ENCODE results near the gene IPP.
"Not testable (repeated sequence)": the region's sequence is repeated elsewhere in the genome, so short reads cannot be mapped to it uniquely, and the experiment has no call there.

The IPP gene

DNA sequence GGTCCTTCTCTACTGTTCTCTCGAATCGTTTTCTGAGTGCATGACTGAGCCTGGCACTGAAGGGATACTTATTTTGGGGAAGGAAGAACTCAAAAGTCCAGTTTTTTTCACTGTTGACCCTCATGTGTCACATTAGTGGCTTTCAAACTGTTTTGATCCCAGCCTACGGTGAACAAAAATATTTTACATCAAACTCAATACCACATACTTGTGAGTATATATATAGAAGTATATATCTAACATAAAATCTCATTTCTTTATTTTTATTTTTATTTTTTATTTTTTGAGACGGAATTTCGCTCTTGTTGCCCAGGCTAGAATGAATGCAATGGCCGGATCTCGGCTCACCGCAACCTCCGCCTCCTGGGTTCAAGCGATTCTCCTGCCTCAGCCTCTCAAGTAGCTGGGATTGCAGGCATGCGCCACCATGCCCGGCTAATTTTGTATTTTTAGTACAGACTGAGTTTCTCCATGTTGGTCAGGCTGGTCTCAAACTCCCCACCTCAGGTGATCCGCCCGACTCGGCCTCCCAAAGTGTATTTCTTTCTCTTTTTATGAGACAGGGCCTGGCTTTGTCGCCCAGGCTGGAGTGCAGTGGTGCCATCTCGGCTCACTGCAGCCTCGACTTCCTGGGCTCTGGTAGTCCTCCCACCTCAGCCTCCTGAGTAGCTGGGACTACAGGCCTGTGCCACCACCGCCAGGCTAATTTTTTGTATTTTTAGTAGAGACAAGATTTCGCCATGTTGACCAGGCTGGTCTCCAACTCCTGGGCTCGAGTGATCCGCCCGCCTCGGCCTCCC is 786 bp upstream of the IPP start:
- H3K27me3 ChIP-seq (ENCODE audit: control insufficient read depth, low read length): not testable (repeated sequence)
- TF ChIP-seq, protein P1, sequence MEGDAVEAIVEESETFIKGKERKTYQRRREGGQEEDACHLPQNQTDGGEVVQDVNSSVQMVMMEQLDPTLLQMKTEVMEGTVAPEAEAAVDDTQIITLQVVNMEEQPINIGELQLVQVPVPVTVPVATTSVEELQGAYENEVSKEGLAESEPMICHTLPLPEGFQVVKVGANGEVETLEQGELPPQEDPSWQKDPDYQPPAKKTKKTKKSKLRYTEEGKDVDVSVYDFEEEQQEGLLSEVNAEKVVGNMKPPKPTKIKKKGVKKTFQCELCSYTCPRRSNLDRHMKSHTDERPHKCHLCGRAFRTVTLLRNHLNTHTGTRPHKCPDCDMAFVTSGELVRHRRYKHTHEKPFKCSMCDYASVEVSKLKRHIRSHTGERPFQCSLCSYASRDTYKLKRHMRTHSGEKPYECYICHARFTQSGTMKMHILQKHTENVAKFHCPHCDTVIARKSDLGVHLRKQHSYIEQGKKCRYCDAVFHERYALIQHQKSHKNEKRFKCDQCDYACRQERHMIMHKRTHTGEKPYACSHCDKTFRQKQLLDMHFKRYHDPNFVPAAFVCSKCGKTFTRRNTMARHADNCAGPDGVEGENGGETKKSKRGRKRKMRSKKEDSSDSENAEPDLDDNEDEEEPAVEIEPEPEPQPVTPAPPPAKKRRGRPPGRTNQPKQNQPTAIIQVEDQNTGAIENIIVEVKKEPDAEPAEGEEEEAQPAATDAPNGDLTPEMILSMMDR (IDR thresholded peaks at IDR 0.05; ENCODE audit: low read depth, low read length, poor library complexity, severe bottlenecking): peak; percentile 2
- peak overlapping the region; percentile 96 for H3K27ac ChIP-seq (ENCODE audit: low read depth, low read length)

DNA sequence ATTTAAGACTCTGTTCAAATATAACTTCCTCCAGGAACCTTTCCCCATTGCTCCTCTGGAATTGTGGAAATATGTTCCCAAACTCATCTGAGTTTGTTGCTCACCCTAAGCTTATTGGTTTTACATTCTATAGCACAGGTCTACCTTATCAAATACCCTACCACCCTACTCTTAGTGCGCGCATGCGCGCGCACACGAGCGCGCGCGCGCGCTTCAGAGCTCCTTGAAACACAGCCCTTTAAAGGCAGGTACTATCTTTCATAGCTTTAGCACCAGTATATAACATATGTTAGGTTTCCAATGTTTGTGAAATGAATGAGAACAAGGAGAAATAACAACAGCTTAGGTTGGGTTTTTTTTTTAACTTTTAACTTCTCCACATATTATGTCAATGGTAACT is 3.5 kb downstream of the IPP start:
- H3K4me1 ChIP-seq (ENCODE audit: control insufficient read depth, low read length): peaks cover 20% of the 10 kb centered on the region
- 0 out of 2 replicates have a peak, but pooled peaks cover 2% of the 10 kb centered on the region for H3K79me2 ChIP-seq (ENCODE audit: control insufficient read depth, low read length)
- no peaks in the 10 kb centered on the region for H3K27me3 ChIP-seq (ENCODE audit: control insufficient read depth, low read length)
- no peak overlapping the region for H3K4me2 ChIP-seq (ENCODE audit: low read length)
- no peak for TF ChIP-seq EZH2phosphoT487 (IDR thresholded peaks at IDR 0.05; ENCODE audit: borderline replicate concordance, low read length)
- TF ChIP-seq, protein P1 (IDR thresholded peaks at IDR 0.05; ENCODE audit: low read depth, low read length, poor library complexity, severe bottlenecking): no peak
- H3K36me3 ChIP-seq (ENCODE audit: control insufficient read depth, low read length): no peaks in the 10 kb centered on the region
- no peaks in the 10 kb centered on the region for H4K20me1 ChIP-seq (ENCODE audit: control insufficient read depth, insufficient read depth, low read depth, low read length)
- H3K9me2 ChIP-seq (replicated peaks; ENCODE audit: control insufficient read depth, low read length): no peaks in the 10 kb centered on the region
- H3F3A ChIP-seq (ENCODE audit: control insufficient read depth, insufficient read depth): peaks cover 21% of the 10 kb centered on the region
- H3K4me3 ChIP-seq (ENCODE audit: low read length): no peak overlapping the region
- H3K27ac ChIP-seq (ENCODE audit: low read depth, low read length): no peak overlapping the region
- H3K9me3 ChIP-seq (ENCODE audit: control insufficient read depth, insufficient read depth, low read length): no peaks in the 10 kb centered on the region

More for the DNA sequence above, 786 bp upstream of the IPP start:
- H4K20me1 ChIP-seq (ENCODE audit: control insufficient read depth, insufficient read depth, low read depth, low read length); H3K79me2 ChIP-seq (ENCODE audit: control insufficient read depth, low read length); H3K9me2 ChIP-seq (replicated peaks; ENCODE audit: control insufficient read depth, low read length); H3K36me3 ChIP-seq (ENCODE audit: control insufficient read depth, low read length): not testable (repeated sequence)
- Histone ChIP-seq H3K4me3 (ENCODE audit: low read length) (peak overlapping the region; percentile 95), H3K4me2 (ENCODE audit: low read length) (peak overlapping the region; percentile 100), H3F3A (ENCODE audit: control insufficient read depth, insufficient read depth) (peaks cover 20% of the 10 kb centered on the region), H3K9me3 (ENCODE audit: control insufficient read depth, insufficient read depth, low read length) (peaks cover 25% of the 10 kb centered on the region), H3K4me1 (ENCODE audit: control insufficient read depth, low read length) (peaks cover 20% of the 10 kb centered on the region)

DNA sequence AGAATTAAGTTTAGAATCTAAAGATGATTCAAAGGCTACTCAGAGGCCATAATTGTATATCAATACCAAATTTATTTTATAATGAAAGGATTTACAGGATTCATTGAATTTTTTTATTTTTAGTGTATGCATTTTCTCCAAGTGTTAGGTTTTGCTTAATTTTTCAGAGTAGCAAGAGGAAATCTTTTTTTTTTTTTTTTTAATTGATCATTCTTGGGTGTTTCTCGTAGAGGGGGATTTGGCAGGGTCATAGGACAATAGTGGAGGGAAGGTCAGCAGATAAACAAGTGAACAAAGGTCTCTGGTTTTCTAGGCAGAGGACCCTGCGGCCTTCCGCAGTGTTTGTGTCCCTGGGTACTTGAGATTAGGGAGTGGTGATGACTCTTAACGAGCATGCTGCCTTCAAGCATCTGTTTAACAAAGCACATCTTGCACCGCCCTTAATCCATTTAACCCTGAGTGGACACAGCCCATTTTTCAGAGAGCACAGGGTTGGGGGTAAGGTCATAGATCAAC is 10.8 kb downstream of the IPP start:
- not testable (repeated sequence) for H3K9me3 ChIP-seq (ENCODE audit: control insufficient read depth, insufficient read depth, low read length); H3K4me3 ChIP-seq (ENCODE audit: low read length); H3K9me2 ChIP-seq (replicated peaks; ENCODE audit: control insufficient read depth, low read length); H3K27ac ChIP-seq (ENCODE audit: low read depth, low read length); H3K4me2 ChIP-seq (ENCODE audit: low read length); H3K36me3 ChIP-seq (ENCODE audit: control insufficient read depth, low read length); H4K20me1 ChIP-seq (ENCODE audit: control insufficient read depth, insufficient read depth, low read depth, low read length); H3K79me2 ChIP-seq (ENCODE audit: control insufficient read depth, low read length); H3K27me3 ChIP-seq (ENCODE audit: control insufficient read depth, low read length)
- H3K4me1 ChIP-seq (ENCODE audit: control insufficient read depth, low read length): peaks cover 12% of the 10 kb centered on the region
- H3F3A ChIP-seq (ENCODE audit: control insufficient read depth, insufficient read depth): peaks cover 11% of the 10 kb centered on the region; the same call in 1 of the 2 replicates

DNA sequence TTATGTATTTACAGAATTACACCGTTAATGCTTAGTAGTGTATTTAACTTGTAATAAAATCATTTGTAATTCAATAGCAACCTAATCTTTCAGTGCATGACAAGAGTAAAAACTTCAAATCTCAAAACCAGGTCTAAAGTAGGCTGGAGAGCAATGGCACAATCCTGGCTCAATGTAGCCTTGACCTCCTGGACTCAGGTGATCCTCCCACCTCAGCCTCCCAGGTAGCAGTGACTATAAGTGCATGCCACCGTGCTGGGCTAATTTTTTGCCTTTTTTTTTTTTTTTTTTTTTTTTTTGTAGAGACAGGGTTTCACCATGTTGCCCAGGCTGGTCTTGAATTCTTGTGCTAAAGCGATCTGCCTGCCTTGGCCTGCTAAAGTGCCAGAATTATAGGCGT is 11.3 kb downstream of the IPP start:
- H3K9me2 ChIP-seq (replicated peaks; ENCODE audit: control insufficient read depth, low read length): no peaks in the 10 kb centered on the region
- H3K4me1 ChIP-seq (ENCODE audit: control insufficient read depth, low read length): peaks cover 14% of the 10 kb centered on the region
- peaks cover 3% of the 10 kb centered on the region; the same call in 1 of the 2 replicates for H3K36me3 ChIP-seq (ENCODE audit: control insufficient read depth, low read length)
- H3K79me2 ChIP-seq (ENCODE audit: control insufficient read depth, low read length): no peaks in the 10 kb centered on the region
- H3F3A ChIP-seq (ENCODE audit: control insufficient read depth, insufficient read depth): peaks cover 11% of the 10 kb centered on the region; the same call in 1 of the 2 replicates
- no peak for TF ChIP-seq EZH2phosphoT487 (IDR thresholded peaks at IDR 0.05; ENCODE audit: borderline replicate concordance, low read length)
- TF ChIP-seq, protein P1 (IDR thresholded peaks at IDR 0.05; ENCODE audit: low read depth, low read length, poor library complexity, severe bottlenecking): no peak
- no peak overlapping the region for H3K4me3 ChIP-seq (ENCODE audit: low read length)
- no peaks in the 10 kb centered on the region for H3K9me3 ChIP-seq (ENCODE audit: control insufficient read depth, insufficient read depth, low read length)
- H4K20me1 ChIP-seq (ENCODE audit: control insufficient read depth, insufficient read depth, low read depth, low read length): no peaks in the 10 kb centered on the region
- H3K4me2 ChIP-seq (ENCODE audit: low read length): no peak overlapping the region
- H3K27ac ChIP-seq (ENCODE audit: low read depth, low read length): no peak overlapping the region
- no peaks in the 10 kb centered on the region for H3K27me3 ChIP-seq (ENCODE audit: control insufficient read depth, low read length)

Data from DOHH2 (cell line).